Keratinocyte (primary cell): Measurements from ENCODE around the gene SLC22A31.

Experiments
- EZH2 ChIP-seq: IDR thresholded peaks from one replicate; pipeline ENCODE4 v1.6.1; 2012; ENCODE audit warnings: inconsistent platforms, mild to moderate bottlenecking, low read length, moderate library complexity
- TF ChIP-seq, protein P1 (sequence below), 3 experiments: IDR thresholded peaks in 1 of 3; conservative IDR thresholded peaks in 1 of 3; optimal IDR thresholded peaks in 1 of 3; 2 replicates in 2 of 3; 3 replicates in 1 of 3; pipeline versions ENCODE3 to v1.5.1; 2011; ENCODE audit warnings: low read length in 3 of 3, mild to moderate bottlenecking in 3 of 3, moderate library complexity in 2 of 3, control low read depth in 1 of 3, inconsistent platforms in 1 of 3; ENCODE audit not compliant: insufficient read depth in 2 of 3; ENCODE audit errors: extremely low read depth in 1 of 3

DNA sequence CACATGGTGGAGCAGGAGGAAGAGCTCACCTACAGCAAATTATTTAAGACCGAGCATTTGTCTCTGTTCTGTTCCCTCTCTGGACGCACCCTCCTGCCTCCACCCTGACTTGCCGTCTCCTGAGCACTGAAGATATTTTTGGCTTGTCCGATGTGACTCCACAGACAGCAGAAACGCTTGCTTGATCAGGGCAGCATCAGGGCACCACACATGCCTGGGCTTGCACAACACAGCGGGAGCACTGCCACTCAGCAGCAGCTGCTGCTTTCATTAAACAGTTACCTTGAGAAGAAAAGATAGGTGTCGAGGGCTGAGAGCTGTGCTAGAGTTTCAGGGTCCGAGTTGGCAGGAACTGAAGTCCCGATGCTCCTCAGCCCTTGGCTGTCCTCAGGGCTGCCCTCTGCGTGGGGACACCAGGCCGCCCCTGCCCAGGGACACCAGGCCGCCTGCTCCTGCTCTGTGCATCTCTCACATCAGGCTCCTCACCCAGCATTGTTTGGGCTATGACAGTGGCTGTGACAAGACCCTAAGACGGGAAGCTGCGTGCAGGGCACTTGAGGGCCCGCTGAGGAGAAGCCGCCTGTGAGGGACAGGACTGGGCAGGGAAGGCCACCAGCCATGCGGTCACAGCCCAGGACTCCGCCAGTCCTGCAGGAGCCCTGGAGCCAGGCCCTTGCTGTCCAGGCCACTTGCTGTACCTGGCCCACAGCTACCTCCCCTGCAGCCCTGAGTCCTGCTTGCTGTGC is 50.1 kb downstream of the SLC22A31 start:
- TF ChIP-seq, protein P1, sequence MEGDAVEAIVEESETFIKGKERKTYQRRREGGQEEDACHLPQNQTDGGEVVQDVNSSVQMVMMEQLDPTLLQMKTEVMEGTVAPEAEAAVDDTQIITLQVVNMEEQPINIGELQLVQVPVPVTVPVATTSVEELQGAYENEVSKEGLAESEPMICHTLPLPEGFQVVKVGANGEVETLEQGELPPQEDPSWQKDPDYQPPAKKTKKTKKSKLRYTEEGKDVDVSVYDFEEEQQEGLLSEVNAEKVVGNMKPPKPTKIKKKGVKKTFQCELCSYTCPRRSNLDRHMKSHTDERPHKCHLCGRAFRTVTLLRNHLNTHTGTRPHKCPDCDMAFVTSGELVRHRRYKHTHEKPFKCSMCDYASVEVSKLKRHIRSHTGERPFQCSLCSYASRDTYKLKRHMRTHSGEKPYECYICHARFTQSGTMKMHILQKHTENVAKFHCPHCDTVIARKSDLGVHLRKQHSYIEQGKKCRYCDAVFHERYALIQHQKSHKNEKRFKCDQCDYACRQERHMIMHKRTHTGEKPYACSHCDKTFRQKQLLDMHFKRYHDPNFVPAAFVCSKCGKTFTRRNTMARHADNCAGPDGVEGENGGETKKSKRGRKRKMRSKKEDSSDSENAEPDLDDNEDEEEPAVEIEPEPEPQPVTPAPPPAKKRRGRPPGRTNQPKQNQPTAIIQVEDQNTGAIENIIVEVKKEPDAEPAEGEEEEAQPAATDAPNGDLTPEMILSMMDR (optimal IDR thresholded peaks at IDR 0.05 in 1 of 3, IDR thresholded peaks at IDR 0.05 in 1 of 3, conservative IDR thresholded peaks at IDR 0.05 in 1 of 3; ENCODE audit: extremely low read depth in 1 of 3, insufficient read depth in 2 of 3, low read length in 3 of 3): no peak
- TF ChIP-seq EZH2: no peak
